Transverse colon (tissue), 3 donors: Measurements from ENCODE around the gene GBGT1.

ENCODE experiments used
- CTCF ChIP-seq, 5 experiments: fragments of 200-600 bp in 3 of 5; fragments of 450-650 bp in 2 of 5; sonication (generic) in 3 of 5; IDR thresholded peaks; 1 replicate in 2 of 5; 2 replicates in 3 of 5; pipeline ENCODE4 v1.5.1; 2016 to 2017; ENCODE audit warnings: antibody characterized with exemption in 5 of 5, inconsistent platforms in 3 of 5, mild to moderate bottlenecking in 2 of 5, moderate library complexity in 1 of 5
- POLR2A ChIP-seq: fragments of 450-650 bp; IDR thresholded peaks from one replicate; pipeline ENCODE4 v1.6.1; 2016; ENCODE audit warnings: antibody characterized with exemption, mild to moderate bottlenecking, moderate library complexity

GRCh38 chr9:133113163-133113948 lies 50.4 kb downstream of the GBGT1 start:
- TF ChIP-seq CTCF (IDR thresholded peaks at IDR 0.05) (no peak), POLR2A (no peak)
